Hepatic stellate cell (primary cell): ENCODE measurements around the gene LGMN.

ENCODE experiments used
- DNase-seq: peaks from one replicate; pipeline ENCODE4 v3.0.0; 2011; ENCODE audit warnings: low spot score

LGMN gene

GRCh38 chr14:92726135-92726932 is 22.1 kb downstream of the LGMN start:
- peak; percentile 90 for DNase-seq

DNA sequence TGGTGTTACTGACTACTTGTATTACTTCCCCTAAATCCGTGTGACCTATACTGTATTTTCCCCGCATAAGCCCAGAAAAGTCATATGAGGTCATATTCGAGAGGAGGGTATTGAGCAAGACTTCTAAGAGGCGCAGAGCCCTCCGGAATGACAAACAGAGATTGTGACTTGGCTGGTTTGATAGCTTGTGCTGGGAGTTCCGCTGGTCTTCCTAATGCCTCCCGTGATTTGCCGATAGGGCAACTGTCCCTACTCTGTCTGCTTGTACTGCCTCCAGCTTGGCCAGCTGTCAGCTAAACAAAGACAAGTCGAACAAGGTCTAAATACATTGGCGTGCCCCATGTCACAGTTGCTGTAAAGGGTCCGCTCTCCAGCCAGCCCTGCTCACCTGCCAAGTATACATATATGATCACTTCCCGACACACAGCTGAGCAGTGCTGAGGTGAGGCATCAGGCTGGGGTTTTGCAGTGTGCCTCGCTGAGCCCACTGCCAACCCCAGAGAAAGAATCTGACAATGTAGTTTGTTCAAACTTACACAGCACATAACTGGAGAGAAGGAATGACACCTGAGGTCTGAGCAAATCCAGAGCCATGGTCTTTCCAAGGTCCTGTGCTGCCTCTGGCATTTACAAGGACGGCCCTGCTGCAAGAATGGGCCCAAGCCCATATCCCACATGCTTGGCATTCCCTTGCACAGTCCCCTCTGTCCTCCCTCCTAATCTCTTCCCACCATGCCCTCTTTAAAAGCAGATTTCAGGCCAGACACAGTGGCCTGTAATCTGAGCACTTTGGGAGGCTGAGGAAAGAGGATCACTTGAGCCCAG is 23.7 kb downstream of the LGMN start:
- DNase-seq, result no peak

DNA sequence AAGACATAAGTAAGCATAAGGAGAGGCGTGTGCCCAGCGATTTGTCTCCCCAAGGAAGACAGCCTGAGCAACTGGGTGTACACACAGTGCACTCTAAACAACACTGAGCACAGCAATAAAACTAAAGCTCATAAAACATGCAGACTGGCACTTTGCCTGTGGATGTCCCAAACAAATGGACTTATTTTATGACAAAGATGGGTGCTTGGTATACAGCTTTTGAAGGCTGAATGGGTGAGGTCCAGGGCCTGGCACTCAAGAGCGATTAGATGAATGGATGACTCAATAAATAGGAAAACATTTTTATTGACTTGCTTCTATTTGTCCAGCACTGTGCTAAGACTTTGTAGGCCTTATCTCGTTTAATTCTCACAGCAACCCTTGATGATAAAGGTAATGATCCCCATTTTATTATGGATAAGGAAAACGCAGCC is 28.5 kb downstream of the LGMN start:
- DNase-seq, result no peak

- DNase-seq, result no peak
Observed at GRCh38 chr14:92719421-92719820, 29.0 kb downstream of the LGMN start.

DNA sequence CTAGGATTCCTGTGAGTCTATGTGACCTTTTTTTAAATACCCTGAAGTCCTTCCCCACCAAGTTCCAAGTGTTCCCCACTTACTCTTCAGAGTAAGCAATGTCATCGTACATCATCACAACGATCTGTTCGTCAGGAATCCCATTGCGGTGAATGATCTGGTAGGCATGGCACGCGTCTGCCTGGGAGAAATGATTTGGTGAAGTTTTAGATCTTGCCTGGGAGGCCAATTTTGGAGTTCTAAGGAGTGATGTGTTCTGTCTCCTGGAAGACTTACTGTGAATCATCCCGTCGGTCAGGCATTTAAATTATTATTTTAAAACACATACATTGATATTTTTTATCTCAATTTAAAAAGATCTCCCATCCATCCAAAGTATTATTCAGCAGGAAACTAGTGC is 29.8 kb downstream of the LGMN start:
- DNase-seq, result no peak

GRCh38 chr14:92717571-92718042 is 30.8 kb downstream of the LGMN start:
- no peak for DNase-seq

DNA sequence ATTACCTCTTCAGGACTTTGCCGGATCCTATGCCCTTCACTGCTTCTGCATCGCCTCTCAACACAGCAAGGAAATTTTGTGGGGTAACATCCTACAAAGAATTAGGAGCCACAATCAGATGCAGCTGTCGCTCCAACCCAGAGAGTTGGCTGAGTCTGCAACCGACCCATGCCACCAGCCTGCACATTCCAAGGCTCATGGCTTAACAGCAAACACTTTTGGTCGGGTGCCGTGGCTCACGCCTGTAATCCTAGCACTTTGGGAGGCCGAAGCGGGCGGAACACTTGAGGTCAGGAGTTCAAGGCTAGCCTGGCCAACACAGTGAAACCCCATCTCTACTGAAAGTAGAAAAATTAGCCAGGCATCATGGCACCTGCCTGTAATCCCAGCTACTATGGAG is 32.3 kb downstream of the LGMN start:
- DNase-seq, result no peak

DNA sequence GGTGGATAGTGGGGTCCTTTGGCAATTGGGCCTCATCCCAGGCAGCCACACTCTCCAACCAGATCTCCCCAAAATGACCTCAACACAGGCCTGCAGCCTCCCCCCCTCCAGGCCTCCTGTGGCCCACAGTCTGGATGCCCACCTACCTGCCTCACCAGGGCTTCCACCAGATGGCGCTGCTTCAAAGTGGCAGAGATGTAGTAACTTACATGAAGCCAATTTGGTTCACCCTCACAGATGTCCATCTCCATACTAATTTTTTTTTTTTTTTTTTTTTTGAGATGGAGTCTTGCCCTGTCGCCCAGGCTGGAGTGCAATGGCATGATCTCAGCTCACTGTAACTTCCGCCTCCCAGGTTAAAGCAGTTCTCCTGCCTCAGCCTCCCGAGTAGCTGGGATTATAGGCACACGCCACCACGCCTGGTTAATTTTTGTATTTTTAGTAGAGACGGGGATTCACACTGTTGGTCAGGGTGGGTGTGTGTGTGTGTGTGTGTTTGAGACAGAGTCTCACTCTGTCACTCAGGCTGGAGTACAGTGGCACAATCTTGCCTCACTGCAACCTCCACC is 33.6 kb downstream of the LGMN start:
- DNase-seq, result peak; percentile 86

DNA sequence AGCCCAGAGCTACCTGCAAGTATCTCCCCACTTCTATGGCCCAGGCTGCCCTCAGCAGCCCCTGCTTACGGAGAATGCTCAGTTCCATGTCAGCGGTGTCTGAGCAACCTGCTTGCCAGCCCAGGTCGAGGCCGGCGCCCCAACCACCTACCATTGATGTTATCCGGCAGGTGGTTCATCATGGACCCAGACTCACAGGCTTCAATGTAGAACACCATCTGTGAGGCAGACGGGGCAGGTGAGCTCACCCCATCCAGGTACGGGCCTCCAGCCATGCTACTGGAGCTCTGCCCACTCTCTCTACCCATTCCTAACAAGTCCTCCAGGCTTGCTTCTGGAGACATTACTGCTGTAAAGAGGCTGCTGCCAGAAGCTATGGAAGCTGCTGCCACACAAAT is 35.8 kb downstream of the LGMN start:
- DNase-seq, result no peak

DNA sequence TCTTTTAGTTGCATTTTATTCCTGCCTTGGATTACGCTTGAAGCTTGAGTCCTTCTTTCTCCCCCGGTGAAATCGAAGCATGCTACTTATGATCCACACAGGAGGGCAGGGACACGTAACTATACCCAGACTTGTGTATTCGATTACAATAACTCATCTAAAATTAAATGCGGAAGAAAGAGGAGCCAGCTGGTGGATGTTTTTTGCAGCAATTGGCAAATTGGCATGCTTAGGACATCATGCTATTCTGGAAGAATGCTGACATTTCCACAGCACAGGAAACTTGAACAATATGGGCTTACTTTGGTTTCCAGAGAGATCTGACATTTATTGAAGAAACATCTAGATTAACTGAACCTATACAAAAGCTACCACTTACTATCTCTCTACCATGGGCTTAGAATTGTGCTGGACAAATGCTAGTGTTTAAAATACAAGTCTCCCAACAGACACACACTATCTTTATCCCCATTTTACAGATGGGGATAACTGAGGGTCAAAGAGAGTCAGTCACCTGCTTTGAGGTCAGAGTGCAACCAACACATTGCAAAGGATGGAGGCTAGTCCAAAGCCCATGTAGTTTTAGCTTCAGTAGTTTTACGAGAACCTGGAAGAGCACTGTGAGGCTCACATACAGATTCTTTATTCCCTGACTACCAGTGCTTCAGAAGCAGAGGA is 36.3 kb downstream of the LGMN start:
- DNase-seq, result no peak

GRCh38 chr14:92710001-92710341 is 38.5 kb downstream of the LGMN start:
- DNase-seq, result no peak

DNA sequence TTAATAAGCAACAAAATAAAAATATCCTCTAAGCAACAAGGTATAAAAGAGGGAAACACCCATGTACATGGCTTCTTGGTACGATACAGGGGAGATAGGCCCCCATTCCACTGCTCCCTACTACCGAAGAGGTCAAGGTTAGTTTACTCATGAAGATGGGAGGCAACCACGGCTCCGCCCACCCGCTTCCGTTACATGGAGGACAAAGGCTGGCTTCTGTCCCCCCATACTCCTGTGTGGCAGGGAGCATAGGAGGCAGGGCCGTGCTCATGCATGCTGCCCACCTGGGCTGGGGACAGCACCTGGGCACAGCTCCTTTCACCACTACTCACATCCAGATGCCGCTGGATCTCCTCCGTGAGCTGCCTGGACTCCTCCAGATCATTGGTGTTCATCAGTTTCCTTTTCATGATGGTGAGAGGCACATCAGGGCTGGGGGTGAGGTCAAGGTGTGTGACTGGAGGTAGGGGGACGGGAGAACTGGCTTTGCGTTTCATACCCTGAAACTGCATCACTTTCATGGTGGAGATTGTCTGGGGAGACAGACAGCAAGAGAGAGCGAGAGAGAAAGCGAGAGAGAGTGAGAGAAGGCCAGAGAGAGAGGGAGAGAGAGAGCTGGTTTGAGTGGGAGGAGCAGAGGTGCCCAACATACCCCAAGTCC is 39.0 kb downstream of the LGMN start:
- DNase-seq, result no peak

- no peak for DNase-seq
Observed at GRCh38 chr14:92706386-92706785, 42.0 kb downstream of the LGMN start.

- no peak for DNase-seq
Observed at GRCh38 chr14:92704821-92705220, 43.6 kb downstream of the LGMN start.

DNA sequence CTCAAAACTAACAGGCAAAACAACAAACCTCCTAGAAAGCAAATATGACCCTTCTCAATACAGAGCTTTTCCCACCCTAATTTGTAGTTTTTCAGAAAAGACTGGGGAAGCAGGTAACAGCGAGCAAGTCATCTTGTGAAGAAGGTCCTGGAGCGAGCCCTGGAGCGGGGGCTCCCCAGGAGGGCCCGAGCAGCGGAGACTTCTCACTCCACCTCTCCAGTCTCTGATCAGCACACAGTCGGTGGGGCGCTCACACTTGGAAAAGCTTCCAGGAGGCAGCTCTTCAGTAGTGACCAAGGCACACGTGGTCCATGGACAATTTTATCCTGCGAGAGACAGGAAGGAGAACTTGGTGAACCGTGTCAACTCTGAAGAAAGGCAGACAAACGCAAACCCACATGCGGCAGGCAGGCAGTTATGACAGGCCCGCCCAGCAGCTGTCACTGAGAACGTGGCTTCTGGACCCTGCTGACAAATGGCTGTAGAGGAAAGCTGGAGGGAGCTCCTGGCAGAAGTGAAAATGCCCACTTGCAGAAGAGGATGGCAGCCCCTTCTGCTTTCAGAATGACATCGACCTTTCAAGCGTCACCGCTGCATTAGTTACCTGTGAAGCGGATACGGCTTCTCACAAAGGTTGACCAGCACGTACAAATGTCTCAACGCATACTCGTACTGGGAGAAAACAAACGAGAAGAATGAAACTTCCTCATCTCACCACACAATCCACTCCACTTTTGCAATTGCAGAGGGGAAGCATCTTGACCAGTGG is 44.2 kb downstream of the LGMN start:
- no peak for DNase-seq

GRCh38 chr14:92703516-92703915 is 44.9 kb downstream of the LGMN start:
- DNase-seq, result no peak

- DNase-seq, result no peak
Observed at GRCh38 chr14:92702441-92702918, 45.9 kb downstream of the LGMN start.

GRCh38 chr14:92701826-92702225 is 46.6 kb downstream of the LGMN start:
- no peak for DNase-seq

DNA sequence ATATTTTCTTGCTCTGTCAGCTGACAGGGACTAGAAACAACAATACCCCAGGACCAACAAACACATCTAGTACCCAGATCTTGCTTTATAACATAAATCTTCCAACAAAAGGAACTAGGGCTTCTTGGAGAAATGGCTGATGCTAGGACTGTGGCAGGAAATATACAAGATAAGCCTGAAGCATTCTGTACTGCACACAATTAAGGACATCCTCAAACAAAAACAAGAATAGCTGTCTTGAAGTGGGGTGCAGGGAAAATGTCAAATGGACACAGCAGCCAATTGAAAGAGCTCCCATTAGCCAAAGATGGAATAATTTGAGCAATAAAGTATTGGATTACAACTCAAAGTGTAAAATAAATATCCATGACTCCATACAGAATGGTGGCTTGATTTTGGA is 50.0 kb downstream of the LGMN start:
- no peak for DNase-seq

DNA sequence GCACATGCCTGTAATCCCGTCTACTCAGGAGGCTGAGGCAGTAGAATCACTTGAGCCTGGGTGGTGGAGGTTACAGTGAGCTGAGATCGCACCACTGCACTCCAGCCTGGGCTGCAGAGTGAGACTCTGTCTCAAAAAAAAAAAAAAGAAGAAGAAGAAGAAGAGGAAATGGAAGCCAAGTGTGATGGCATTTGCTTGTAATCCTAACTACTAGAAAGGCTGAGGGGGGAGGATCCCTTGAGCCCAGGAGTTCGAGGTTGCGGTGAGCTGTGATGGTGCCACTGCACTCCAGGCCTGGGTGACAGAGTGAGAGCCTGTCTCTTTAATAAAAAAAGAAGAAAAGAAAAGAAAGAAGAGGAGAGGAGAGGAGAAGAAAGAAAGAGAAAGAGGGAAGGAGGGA is 52.1 kb downstream of the LGMN start:
- no peak for DNase-seq

DNA sequence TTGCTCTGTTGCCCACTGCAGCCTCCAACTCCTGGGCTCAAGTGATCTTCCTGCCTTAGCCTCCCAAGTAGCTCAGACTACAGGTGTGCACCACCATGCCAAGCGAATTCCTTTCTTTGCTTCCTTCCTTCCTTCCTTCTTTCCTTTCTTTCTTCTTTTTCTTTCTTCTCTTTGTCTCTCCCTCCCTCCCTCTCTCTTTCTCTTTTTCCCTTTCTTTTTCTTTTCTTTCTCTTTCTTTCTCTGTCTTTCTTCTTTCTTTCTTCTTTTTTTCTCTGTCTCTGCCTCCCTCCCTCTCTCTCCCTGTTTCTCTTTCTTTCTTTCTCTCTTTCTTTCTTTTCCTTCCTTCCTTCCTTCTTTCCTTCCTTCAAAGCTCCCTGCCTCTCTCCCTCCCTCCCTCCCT is 52.9 kb downstream of the LGMN start:
- DNase-seq, result no peak
